H9 (cell line): ENCODE results near the gene TJP3. TPM values are rescaled to one million over a fixed set of nuclear protein-coding genes. Genes with fewer than 3 reads are reported as not detected.

Experiments used
- DNase-seq: peaks from one replicate; pipeline ENCODE4 v3.0.0-alpha.2; 2017
- H2AFZ ChIP-seq: one replicate; pipeline ENCODE4 v1.6.1; 2013; ENCODE audit warnings: mild to moderate bottlenecking, low read length, control low read depth, moderate library complexity
- H2AK5ac ChIP-seq: 2 replicates; pipeline ENCODE4 v1.6.1; 2013; ENCODE audit warnings: low read length, control low read depth, mixed read lengths; ENCODE audit not compliant: insufficient read length
- H2BK120ac ChIP-seq: one replicate; pipeline ENCODE4 v1.6.1; 2013; ENCODE audit warnings: low read depth, mild to moderate bottlenecking, low read length, control low read depth, inconsistent platforms; ENCODE audit not compliant: poor library complexity, severe bottlenecking
- H2BK12ac ChIP-seq: 2 replicates; pipeline ENCODE4 v1.6.1; 2013; ENCODE audit warnings: low read length, control low read depth, mixed read lengths, low read depth; ENCODE audit not compliant: insufficient read length
- H2BK15ac ChIP-seq: 2 replicates; pipeline ENCODE4 v1.6.1; 2013; ENCODE audit warnings: low read depth, low read length, control low read depth
- H2BK20ac ChIP-seq: one replicate; pipeline ENCODE4 v1.6.1; 2013; ENCODE audit warnings: low read depth, mild to moderate bottlenecking, low read length, control low read depth, inconsistent platforms; ENCODE audit not compliant: poor library complexity, severe bottlenecking
- H2BK5ac ChIP-seq: 2 replicates; pipeline ENCODE4 v1.6.1; 2013; ENCODE audit warnings: low read length, control low read depth, mixed read lengths; ENCODE audit not compliant: insufficient read length
- H3K14ac ChIP-seq: 2 replicates; pipeline ENCODE4 v1.6.1; 2013; ENCODE audit warnings: low read length, control low read depth; ENCODE audit not compliant: insufficient read depth
- H3K18ac ChIP-seq: 2 replicates; pipeline ENCODE4 v1.6.1; 2013; ENCODE audit warnings: low read depth, mild to moderate bottlenecking, mixed read lengths, low read length, control low read depth; ENCODE audit not compliant: insufficient read length
- H3K23ac ChIP-seq: 2 replicates; pipeline ENCODE4 v1.6.1; 2013; ENCODE audit warnings: low read length, control low read depth, mixed read lengths, low read depth; ENCODE audit not compliant: insufficient read length
- H3K23me2 ChIP-seq: 2 replicates; pipeline ENCODE4 v1.6.1; 2013; ENCODE audit warnings: low read depth, mild to moderate bottlenecking, mixed read lengths, low read length, control low read depth; ENCODE audit not compliant: insufficient read length, poor library complexity, severe bottlenecking
- H3K27ac ChIP-seq: 2 replicates; pipeline ENCODE4 v1.5.1; 2013; ENCODE audit warnings: low read length, control low read depth, mixed read lengths, low read depth; ENCODE audit not compliant: insufficient read length
- H3K27me3 ChIP-seq: 2 replicates; pipeline ENCODE4 v1.6.1; 2013; ENCODE audit warnings: low read length, control low read depth, inconsistent platforms; ENCODE audit not compliant: insufficient read depth
- H3K4ac ChIP-seq: 2 replicates; pipeline ENCODE4 v1.6.1; 2013; ENCODE audit warnings: low read depth, mild to moderate bottlenecking, control low read depth, inconsistent platforms, low read length, moderate library complexity
- H3K4me1 ChIP-seq: 2 replicates; pipeline ENCODE4 v1.6.1; 2013; ENCODE audit warnings: low read length, control low read depth, inconsistent platforms; ENCODE audit not compliant: insufficient read depth
- H3K4me2 ChIP-seq: 2 replicates; pipeline ENCODE4 v1.6.1; 2013; ENCODE audit warnings: low read length, control low read depth, mixed read lengths; ENCODE audit not compliant: insufficient read length, insufficient read depth
- H3K56ac ChIP-seq: 2 replicates; pipeline ENCODE4 v1.6.1; 2013; ENCODE audit warnings: low read depth, mild to moderate bottlenecking, mixed read lengths, low read length, control low read depth; ENCODE audit not compliant: insufficient read length
- H3K79me1 ChIP-seq: 2 replicates; pipeline ENCODE4 v1.6.1; 2013; ENCODE audit warnings: low read depth, mild to moderate bottlenecking, moderate library complexity, low read length, control low read depth, inconsistent platforms; ENCODE audit not compliant: insufficient read depth, poor library complexity, severe bottlenecking
- H3K79me2 ChIP-seq: 2 replicates; pipeline ENCODE4 v1.6.1; 2013; ENCODE audit warnings: low read length, control low read depth, inconsistent platforms; ENCODE audit not compliant: insufficient read depth
- H3K9ac ChIP-seq: 2 replicates; pipeline ENCODE4 v1.6.1; 2013; ENCODE audit warnings: low read length, control low read depth, mixed read lengths; ENCODE audit not compliant: insufficient read length; ENCODE audit errors: extremely low read depth
- H3K9me3 ChIP-seq: one replicate; pipeline ENCODE4 v1.6.1; 2013; ENCODE audit warnings: low read depth, low read length, inconsistent platforms; ENCODE audit not compliant: control insufficient read depth
- H3T11ph ChIP-seq: one replicate; pipeline ENCODE4 v1.6.1; 2013; ENCODE audit warnings: mild to moderate bottlenecking, low read length, control low read depth, inconsistent platforms
- H4K20me1 ChIP-seq: one replicate; pipeline ENCODE4 v1.6.1; 2013; ENCODE audit not compliant: control insufficient read depth, insufficient read length, insufficient read depth
- H4K5ac ChIP-seq: 2 replicates; pipeline ENCODE4 v1.6.1; 2013; ENCODE audit warnings: low read depth, mild to moderate bottlenecking, mixed read lengths, low read length, control low read depth; ENCODE audit not compliant: insufficient read length
- H4K8ac ChIP-seq: replicated peaks from 2 replicates; pipeline ENCODE4 v1.6.1; 2013; ENCODE audit warnings: low read length, control low read depth, mixed read lengths, low read depth; ENCODE audit not compliant: insufficient read length
- H4K91ac ChIP-seq: 2 replicates; pipeline ENCODE4 v1.6.1; 2013; ENCODE audit warnings: low read depth, mild to moderate bottlenecking, moderate library complexity, mixed read lengths, low read length, control low read depth; ENCODE audit not compliant: insufficient read length
- H3K27ac Mint-ChIP-seq, 3 experiments: 2 replicates in 2 of 3; 3 replicates in 1 of 3; pipeline ENCODE4 v1.8.0; 2020 to 2021; ENCODE audit warnings: mixed read lengths in 3 of 3, mild to moderate bottlenecking in 1 of 3, moderate library complexity in 1 of 3
- H3K27me3 Mint-ChIP-seq: 2 replicates; pipeline ENCODE4 v1.8.0; 2021; ENCODE audit warnings: low read depth, mild to moderate bottlenecking, moderate library complexity, mixed read lengths
- H3K36me3 Mint-ChIP-seq, 3 experiments: 2 replicates in 2 of 3; 3 replicates in 1 of 3; pipeline ENCODE4 v1.8.0; 2020 to 2021; ENCODE audit warnings: low read depth in 3 of 3, mixed read lengths in 3 of 3; ENCODE audit not compliant: insufficient read depth in 1 of 3
- H3K4me1 Mint-ChIP-seq, 2 experiments: 2 replicates each; pipeline ENCODE4 v1.8.0; 2020; ENCODE audit warnings: mixed read lengths in 2 of 2
- H3K4me3 Mint-ChIP-seq, 2 experiments: 2 replicates in 1 of 2; 3 replicates in 1 of 2; pipeline ENCODE4 v1.8.0; 2020 to 2021; ENCODE audit warnings: mild to moderate bottlenecking in 2 of 2, mixed read lengths in 2 of 2, moderate library complexity in 1 of 2
- H3K9me3 Mint-ChIP-seq, 2 experiments: 2 replicates in 1 of 2; 3 replicates in 1 of 2; pipeline ENCODE4 v1.8.0; 2020; ENCODE audit warnings: mild to moderate bottlenecking in 2 of 2, mixed read lengths in 2 of 2, moderate library complexity in 1 of 2
- CTCF ChIP-seq: fragments of 200-600 bp; sonication (generic); conservative IDR thresholded peaks from 3 replicates; pipeline ENCODE4 v1.8.0; 2021; ENCODE audit warnings: antibody characterized with exemption, mild to moderate bottlenecking
- WGBS: extraction: QIAGEN DNeasy Blood & Tissue Kit; methylation state at CpG from one replicate; pipeline ENCODE4 v1.1.7; 2013; ENCODE audit warnings: missing lambda C conversion rate, low lambda C conversion rate, mixed read lengths; ENCODE audit not compliant: insufficient read length; ENCODE audit errors: extremely low coverage; 5-methylcytosine and 5-hydroxymethylcytosine counted together
- total RNA-seq: library from RNA; stranded (reverse); gene quantifications from 2 replicates; pipeline ENCODE4 v1.2.1, GENCODE V29; 2021

The TJP3 gene
- total RNA-seq, 1 experiment from 2014 or later: 27.3 TPM

GRCh38 chr19:3712663-3713611 is 4.8 kb downstream of the TJP3 start:
- Histone ChIP-seq H2BK12ac (no peak overlapping the region), H3K4ac (no peak overlapping the region), H4K8ac (no peak overlapping the region), H3K4me1 (no peaks in the 10 kb centered on the region; the same call in 1 of the 2 replicates), H4K5ac (no peak overlapping the region), H4K91ac (no peak overlapping the region), H4K20me1 (no peaks in the 10 kb centered on the region), H2BK120ac (no peak overlapping the region), H3K14ac (no peak overlapping the region), H3K56ac (no peak overlapping the region), H2AFZ (no peak overlapping the region), H3K9me3 (no peaks in the 10 kb centered on the region), H2BK15ac (no peak overlapping the region), H3K23ac (no peak overlapping the region), H3K4me2 (no peak overlapping the region), H2BK20ac (no peak overlapping the region), H3K18ac (no peak overlapping the region), H3T11ph (no peak overlapping the region), H3K27ac (no peak overlapping the region), H3K27me3 (no peaks in the 10 kb centered on the region), H3K23me2 (no peaks in the 10 kb centered on the region), H2BK5ac (no peak overlapping the region), H3K9ac (no peak overlapping the region), H3K79me2 (no peaks in the 10 kb centered on the region), H2AK5ac (no peak overlapping the region), H3K79me1 (no peaks in the 10 kb centered on the region)
- no CpG with 5 or more reads among the region's 23 CpGs for WGBS
- no peaks in the 10 kb centered on the region for H3K9me3 Mint-ChIP-seq
- H3K4me3 Mint-ChIP-seq: no peak overlapping the region
- no peak for DNase-seq
- H3K36me3 Mint-ChIP-seq: no peaks in the 10 kb centered on the region
- peak overlapping the region; percentile 10 to 87 (median 58); a peak in 4 of 7 replicates for H3K27ac Mint-ChIP-seq
- H3K27me3 Mint-ChIP-seq: peaks cover 1% of the 10 kb centered on the region; the same call in 1 of the 2 replicates
- peaks cover 8 to 26% of the 10 kb centered on the region in 2 experiments for H3K4me1 Mint-ChIP-seq
- TF ChIP-seq CTCF: no peak
